ENCODE measurements around the gene UBAP1.
A peak's percentile ranks its signal among the peaks of the same experiment; 100 is the strongest.
"Not testable (repeated sequence)": the region's sequence is repeated elsewhere in the genome, so short reads cannot be mapped to it uniquely, and the experiment has no call there.

UBAP1 gene

DNA sequence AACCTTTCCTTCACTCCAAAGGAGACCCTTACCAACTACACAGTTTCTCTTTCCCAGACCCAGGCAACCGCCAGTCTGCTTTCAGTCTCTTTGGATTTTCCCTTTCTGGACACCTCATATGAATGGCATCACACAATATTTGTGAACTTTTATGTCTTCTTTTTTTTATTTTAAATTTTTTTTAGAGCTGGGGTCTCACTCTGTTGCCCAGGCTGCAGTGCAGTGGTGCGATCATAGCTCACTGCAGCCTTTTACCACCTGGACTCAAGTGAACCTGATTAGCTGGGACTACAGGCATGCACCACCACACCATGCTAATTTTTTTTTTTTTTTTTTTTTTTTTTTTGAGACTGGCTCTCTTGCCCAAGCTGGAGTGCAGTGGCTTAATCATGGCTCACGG is 37.5 kb downstream of the UBAP1 start:
- H3K4me1 Mint-ChIP-seq, result peaks cover 5% of the 10 kb centered on the region
- peaks cover 3% of the 10 kb centered on the region for H3K27me3 Mint-ChIP-seq (ENCODE audit: low read depth, poor library complexity)
- no peak overlapping the region for H3K27ac Mint-ChIP-seq
- peaks cover 28% of the 10 kb centered on the region for H3K36me3 Mint-ChIP-seq (ENCODE audit: low read depth)
- peaks cover 10% of the 10 kb centered on the region for H3K9me3 Mint-ChIP-seq
- DNase-seq, result no peak
- TF ChIP-seq, protein P1, sequence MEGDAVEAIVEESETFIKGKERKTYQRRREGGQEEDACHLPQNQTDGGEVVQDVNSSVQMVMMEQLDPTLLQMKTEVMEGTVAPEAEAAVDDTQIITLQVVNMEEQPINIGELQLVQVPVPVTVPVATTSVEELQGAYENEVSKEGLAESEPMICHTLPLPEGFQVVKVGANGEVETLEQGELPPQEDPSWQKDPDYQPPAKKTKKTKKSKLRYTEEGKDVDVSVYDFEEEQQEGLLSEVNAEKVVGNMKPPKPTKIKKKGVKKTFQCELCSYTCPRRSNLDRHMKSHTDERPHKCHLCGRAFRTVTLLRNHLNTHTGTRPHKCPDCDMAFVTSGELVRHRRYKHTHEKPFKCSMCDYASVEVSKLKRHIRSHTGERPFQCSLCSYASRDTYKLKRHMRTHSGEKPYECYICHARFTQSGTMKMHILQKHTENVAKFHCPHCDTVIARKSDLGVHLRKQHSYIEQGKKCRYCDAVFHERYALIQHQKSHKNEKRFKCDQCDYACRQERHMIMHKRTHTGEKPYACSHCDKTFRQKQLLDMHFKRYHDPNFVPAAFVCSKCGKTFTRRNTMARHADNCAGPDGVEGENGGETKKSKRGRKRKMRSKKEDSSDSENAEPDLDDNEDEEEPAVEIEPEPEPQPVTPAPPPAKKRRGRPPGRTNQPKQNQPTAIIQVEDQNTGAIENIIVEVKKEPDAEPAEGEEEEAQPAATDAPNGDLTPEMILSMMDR (IDR thresholded peaks at IDR 0.05), result no peak
- no peak overlapping the region for H3K4me3 Mint-ChIP-seq

DNA sequence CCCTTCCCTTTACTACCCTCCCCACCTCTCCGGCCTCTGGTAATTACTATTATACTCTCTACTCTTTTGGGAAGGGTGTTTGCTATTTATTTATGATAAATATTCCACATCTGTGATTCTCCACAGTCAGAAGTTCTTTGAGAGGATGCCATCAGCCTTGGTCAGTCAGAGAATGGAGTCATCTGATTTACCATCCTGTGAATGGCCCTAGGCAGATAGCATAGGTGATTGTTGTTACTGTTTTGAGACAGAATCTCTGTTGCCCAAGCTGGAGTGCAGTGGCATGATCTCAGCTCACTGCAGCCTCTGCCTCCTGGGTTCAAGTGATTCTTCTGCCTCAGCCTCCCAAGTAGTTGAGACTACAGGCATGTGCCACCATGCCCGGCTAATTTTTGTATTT is 38.2 kb downstream of the UBAP1 start:
- Mint-ChIP-seq H3K36me3 (ENCODE audit: low read depth) (peaks cover 30% of the 10 kb centered on the region), H3K4me1 (peaks cover 12% of the 10 kb centered on the region)
- not testable (repeated sequence) for H3K4me3 Mint-ChIP-seq; H3K27me3 Mint-ChIP-seq (ENCODE audit: low read depth, poor library complexity); DNase-seq; H3K27ac Mint-ChIP-seq; H3K9me3 Mint-ChIP-seq

GRCh38 chr9:34218446-34218845 is 39.6 kb downstream of the UBAP1 start:
- H3K4me3 Mint-ChIP-seq, result no peak overlapping the region
- DNase-seq, result no peak
- TF ChIP-seq, protein P1 (IDR thresholded peaks at IDR 0.05), result no peak
- H3K27ac Mint-ChIP-seq, result peak overlapping the region; percentile 69
- H3K36me3 Mint-ChIP-seq (ENCODE audit: low read depth), result peaks cover 30% of the 10 kb centered on the region
- peaks cover 6% of the 10 kb centered on the region for H3K9me3 Mint-ChIP-seq
- peaks cover 17% of the 10 kb centered on the region for H3K4me1 Mint-ChIP-seq
- peaks cover 3% of the 10 kb centered on the region for H3K27me3 Mint-ChIP-seq (ENCODE audit: low read depth, poor library complexity)

DNA sequence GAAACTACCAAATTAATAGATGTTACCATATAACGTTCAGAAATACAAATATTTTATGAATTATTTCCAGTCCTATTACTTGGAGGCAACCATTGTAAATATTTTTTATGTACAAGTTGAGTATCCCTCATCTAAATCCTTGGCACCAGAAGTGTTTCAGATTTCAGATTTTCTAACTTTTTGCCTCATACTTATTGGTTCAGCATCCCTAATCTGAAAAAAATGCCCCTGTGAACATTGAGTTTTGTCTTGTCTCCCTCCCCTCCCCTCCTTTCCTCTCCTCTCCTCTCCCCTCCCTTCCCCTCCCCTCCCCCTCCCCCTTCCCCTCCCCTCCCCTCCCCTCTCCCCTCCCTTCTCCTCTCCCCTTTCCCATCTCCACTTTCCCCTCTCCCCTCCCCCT is 40.6 kb downstream of the UBAP1 start:
- TF ChIP-seq, protein P1 (IDR thresholded peaks at IDR 0.05), result no peak
- H3K4me1 Mint-ChIP-seq, result peaks cover 15% of the 10 kb centered on the region

GRCh38 chr9:34220218-34220617 is 41.4 kb downstream of the UBAP1 start:
- no peaks in the 10 kb centered on the region for H3K27me3 Mint-ChIP-seq (ENCODE audit: low read depth, poor library complexity)

More for the DNA sequence above, 40.6 kb downstream of the UBAP1 start:
- Mint-ChIP-seq H3K36me3 (ENCODE audit: low read depth) (peaks cover 29% of the 10 kb centered on the region), H3K9me3 (no peaks in the 10 kb centered on the region), H3K4me3 (no peak overlapping the region), H3K27ac (no peak overlapping the region), H3K27me3 (ENCODE audit: low read depth, poor library complexity) (no peaks in the 10 kb centered on the region)
- no peak for DNase-seq

DNA sequence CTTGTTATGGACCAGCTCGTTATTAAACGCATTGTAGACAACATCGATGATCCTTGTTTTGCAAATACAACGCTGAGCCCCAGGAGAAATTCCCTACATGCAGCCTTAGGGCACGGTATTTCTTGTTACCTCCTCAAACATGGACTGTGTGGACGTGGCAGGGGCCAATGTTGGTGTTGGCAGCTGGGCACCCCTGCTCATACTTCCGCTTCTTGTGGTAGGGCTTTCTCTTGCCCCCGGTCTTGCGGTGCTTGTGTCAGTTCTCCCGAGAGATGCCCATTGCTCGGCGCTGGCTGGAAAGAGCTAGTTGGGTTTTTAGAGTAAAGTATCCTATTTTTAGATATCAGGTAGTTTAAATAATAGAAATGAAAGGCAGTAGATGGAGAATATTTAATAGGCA is 45.5 kb downstream of the UBAP1 start:
- Mint-ChIP-seq H3K9me3 (no peaks in the 10 kb centered on the region), H3K27ac (peak overlapping the region; percentile 28)

More at GRCh38 chr9:34220218-34220617, 41.4 kb downstream of the UBAP1 start:
- DNase-seq, result no peak
- no peak overlapping the region for H3K27ac Mint-ChIP-seq
- peaks cover 30% of the 10 kb centered on the region for H3K36me3 Mint-ChIP-seq (ENCODE audit: low read depth)
- H3K4me1 Mint-ChIP-seq, result peaks cover 15% of the 10 kb centered on the region
- H3K4me3 Mint-ChIP-seq, result no peak overlapping the region
- no peaks in the 10 kb centered on the region for H3K9me3 Mint-ChIP-seq
- TF ChIP-seq, protein P1 (IDR thresholded peaks at IDR 0.05), result no peak

DNA sequence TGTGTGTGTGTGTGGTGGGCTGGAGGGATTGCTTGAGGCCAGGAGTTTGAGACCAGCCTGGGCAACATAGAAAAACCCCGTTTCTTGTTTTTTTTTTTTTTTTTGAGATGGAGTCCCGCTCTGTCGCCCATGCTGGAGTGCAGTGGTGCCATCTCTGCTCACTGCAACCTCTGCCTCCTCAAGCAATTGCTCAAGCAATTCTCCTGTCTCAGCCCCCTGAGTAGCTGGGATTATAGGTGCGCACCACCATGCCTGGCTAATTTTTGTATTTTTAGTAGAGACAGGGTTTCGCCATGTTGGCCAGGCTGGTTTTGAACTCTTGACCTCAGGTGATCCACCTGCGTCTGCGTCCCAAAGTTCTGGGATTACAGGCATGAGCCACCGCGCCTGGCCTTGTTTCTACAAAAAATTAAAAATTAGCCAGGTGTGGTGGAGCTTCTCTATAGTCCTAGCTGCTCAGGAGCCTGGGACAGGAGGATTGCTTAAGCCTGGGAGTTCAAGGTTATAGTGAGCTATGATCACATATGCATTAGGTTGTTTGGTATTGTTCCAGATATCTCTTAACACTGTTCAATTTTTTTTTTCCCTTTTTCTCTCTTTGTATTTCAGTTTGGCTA is 47.4 kb downstream of the UBAP1 start:
- H3K27ac Mint-ChIP-seq; H3K27me3 Mint-ChIP-seq (ENCODE audit: low read depth, poor library complexity); H3K4me3 Mint-ChIP-seq; DNase-seq; H3K9me3 Mint-ChIP-seq: not testable (repeated sequence)
- H3K4me1 Mint-ChIP-seq, result peaks cover 15% of the 10 kb centered on the region
- H3K36me3 Mint-ChIP-seq (ENCODE audit: low read depth), result peaks cover 27% of the 10 kb centered on the region

More for the DNA sequence above, 45.5 kb downstream of the UBAP1 start:
- TF ChIP-seq, protein P1 (IDR thresholded peaks at IDR 0.05), result no peak
- Mint-ChIP-seq H3K4me3 (no peak overlapping the region), H3K36me3 (ENCODE audit: low read depth) (peaks cover 32% of the 10 kb centered on the region), H3K27me3 (ENCODE audit: low read depth, poor library complexity) (no peaks in the 10 kb centered on the region), H3K4me1 (peaks cover 15% of the 10 kb centered on the region)
- DNase-seq, result no peak

Data from nephron progenitor cell (in vitro differentiated cells).